MCF 10A (cell line): Measurements from ENCODE around the gene GPR61. TPM values are rescaled to one million over a fixed set of nuclear protein-coding genes. Genes with fewer than 3 reads are reported as not detected.

ENCODE experiments used
- BruUV-seq: library from RNA; stranded (reverse); fragments of 400-500 nt; replicated peaks from 2 replicates; lab custom pipeline; 2021; lab: Mats Ljungman, UMichigan
- CTCF ChIA-PET: fragments of 300-600 bp; sonication (Branson Sonifier 250); formaldehyde crosslinking; extraction: SDS; loops from one replicate; lab custom pipeline; 2021; ENCODE audit warnings: antibody characterized with exemption, inconsistent platforms; lab: Yijun Ruan, JAX
- POLR2A ChIA-PET: fragments of 300-600, 350-650 bp; sonication (Branson Sonifier 250); formaldehyde crosslinking; extraction: SDS; loops from one replicate; lab custom pipeline; 2020; ENCODE audit warnings: antibody characterized with exemption, inconsistent platforms; lab: Yijun Ruan, JAX
- DNase-seq: peaks from one replicate; pipeline ENCODE4 v3.0.0-alpha.2; 2018; ENCODE audit not compliant: unreplicated experiment
- H3K27ac Mint-ChIP-seq: one replicate; pipeline ENCODE4 v1.8.0; 2022; ENCODE audit warnings: mild to moderate bottlenecking, low read depth, mixed read lengths; ENCODE audit not compliant: unreplicated experiment
- H3K27me3 Mint-ChIP-seq: one replicate; pipeline ENCODE4 v1.8.0; 2022; ENCODE audit warnings: mixed read lengths; ENCODE audit not compliant: insufficient read depth, unreplicated experiment
- H3K36me3 Mint-ChIP-seq: one replicate; pipeline ENCODE4 v1.8.0; 2022; ENCODE audit warnings: mild to moderate bottlenecking, moderate library complexity, mixed read lengths; ENCODE audit not compliant: insufficient read depth, unreplicated experiment
- H3K4me1 Mint-ChIP-seq: one replicate; pipeline ENCODE4 v1.8.0; 2022; ENCODE audit warnings: mixed read lengths; ENCODE audit not compliant: insufficient read depth, unreplicated experiment
- H3K4me3 Mint-ChIP-seq: one replicate; pipeline ENCODE4 v1.8.0; 2022; ENCODE audit warnings: mild to moderate bottlenecking, moderate library complexity, mixed read lengths; ENCODE audit not compliant: unreplicated experiment
- H3K9me3 Mint-ChIP-seq: one replicate; pipeline ENCODE4 v1.8.0; 2022; ENCODE audit warnings: mixed read lengths; ENCODE audit not compliant: unreplicated experiment
- intact Hi-C: fragments of 100-400 bp; cut with micrococcal nuclease; formaldehyde crosslinking; loops from 2 replicates; pipeline ENCODE4 v1.14.1; 2022
- total RNA-seq: library from RNA; stranded (reverse); gene quantifications from 2 replicates; pipeline ENCODE4 v1.2.3, GENCODE V29; 2022
- TF ChIP-seq, protein P1 (sequence below): fragments of 200-600 bp; IDR thresholded peaks from one replicate; pipeline ENCODE4 v1.8.0; 2022; ENCODE audit warnings: antibody characterized with exemption, mild to moderate bottlenecking; ENCODE audit not compliant: unreplicated experiment

Gene GPR61
- total RNA-seq, 1 experiment from 2014 or later: not detected

DNA sequence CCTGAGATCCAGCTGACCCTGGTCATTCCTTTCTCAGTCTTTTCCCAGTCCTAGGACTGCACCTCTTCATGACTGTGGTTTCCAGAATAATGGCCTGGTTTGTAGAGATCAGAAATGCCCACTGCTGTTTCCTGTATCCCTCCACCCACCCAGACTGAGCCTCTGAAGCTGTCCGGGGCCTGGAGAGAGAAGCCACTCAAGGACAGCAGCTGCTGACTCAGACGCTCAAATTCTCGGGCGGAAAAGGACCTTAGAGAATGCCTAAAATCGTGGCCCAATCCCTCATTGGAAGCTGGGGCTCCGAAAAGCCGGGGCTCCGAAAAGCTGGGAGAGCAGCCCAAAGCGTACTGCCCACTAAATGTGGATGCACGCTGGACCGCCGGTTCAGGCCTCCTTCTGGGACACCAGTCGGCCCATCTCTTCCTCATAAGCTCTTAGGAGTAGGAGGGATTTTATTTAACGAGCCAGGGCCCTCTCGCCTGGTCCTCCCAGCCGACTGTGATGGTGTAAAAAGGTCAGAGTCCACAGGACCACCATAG is 7.8 kb upstream of the GPR61 start:
- H3K36me3 Mint-ChIP-seq: no peaks in the 10 kb centered on the region
- no peak overlapping the region for H3K4me3 Mint-ChIP-seq
- no peaks in the 10 kb centered on the region for H3K27me3 Mint-ChIP-seq
- no TSS peak for BruUV-seq
- ChIA-PET CTCF (interaction anchor here (0.5 to 26.1 kb wide), 56 partner anchors 9 to 591 kb away, joined by 3 to 1071 read pairs (median 4); partner anchors contain the start of genes AMIGO1, ATXN7L2, CLCC1 and CYB561D1), POLR2A (interaction anchor here (1.1 to 5.7 kb wide), 6 partner anchors 15 to 453 kb away, joined by 3 to 38 read pairs (median 8); partner anchors contain the start of genes AHCYL1, CYB561D1, GNAI3 and PSMA5)
- DNase-seq: no peak
- no peaks in the 10 kb centered on the region for H3K4me1 Mint-ChIP-seq
- H3K27ac Mint-ChIP-seq: no peak overlapping the region
- TF ChIP-seq, protein P1, sequence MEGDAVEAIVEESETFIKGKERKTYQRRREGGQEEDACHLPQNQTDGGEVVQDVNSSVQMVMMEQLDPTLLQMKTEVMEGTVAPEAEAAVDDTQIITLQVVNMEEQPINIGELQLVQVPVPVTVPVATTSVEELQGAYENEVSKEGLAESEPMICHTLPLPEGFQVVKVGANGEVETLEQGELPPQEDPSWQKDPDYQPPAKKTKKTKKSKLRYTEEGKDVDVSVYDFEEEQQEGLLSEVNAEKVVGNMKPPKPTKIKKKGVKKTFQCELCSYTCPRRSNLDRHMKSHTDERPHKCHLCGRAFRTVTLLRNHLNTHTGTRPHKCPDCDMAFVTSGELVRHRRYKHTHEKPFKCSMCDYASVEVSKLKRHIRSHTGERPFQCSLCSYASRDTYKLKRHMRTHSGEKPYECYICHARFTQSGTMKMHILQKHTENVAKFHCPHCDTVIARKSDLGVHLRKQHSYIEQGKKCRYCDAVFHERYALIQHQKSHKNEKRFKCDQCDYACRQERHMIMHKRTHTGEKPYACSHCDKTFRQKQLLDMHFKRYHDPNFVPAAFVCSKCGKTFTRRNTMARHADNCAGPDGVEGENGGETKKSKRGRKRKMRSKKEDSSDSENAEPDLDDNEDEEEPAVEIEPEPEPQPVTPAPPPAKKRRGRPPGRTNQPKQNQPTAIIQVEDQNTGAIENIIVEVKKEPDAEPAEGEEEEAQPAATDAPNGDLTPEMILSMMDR: no peak
- intact Hi-C loops: loop anchor here (1.0 to 10.0 kb wide), 6 partner anchors 38 to 337 kb away; partner anchors contain the start of genes CYB561D1 and PSMA5
- H3K9me3 Mint-ChIP-seq: no peaks in the 10 kb centered on the region

DNA sequence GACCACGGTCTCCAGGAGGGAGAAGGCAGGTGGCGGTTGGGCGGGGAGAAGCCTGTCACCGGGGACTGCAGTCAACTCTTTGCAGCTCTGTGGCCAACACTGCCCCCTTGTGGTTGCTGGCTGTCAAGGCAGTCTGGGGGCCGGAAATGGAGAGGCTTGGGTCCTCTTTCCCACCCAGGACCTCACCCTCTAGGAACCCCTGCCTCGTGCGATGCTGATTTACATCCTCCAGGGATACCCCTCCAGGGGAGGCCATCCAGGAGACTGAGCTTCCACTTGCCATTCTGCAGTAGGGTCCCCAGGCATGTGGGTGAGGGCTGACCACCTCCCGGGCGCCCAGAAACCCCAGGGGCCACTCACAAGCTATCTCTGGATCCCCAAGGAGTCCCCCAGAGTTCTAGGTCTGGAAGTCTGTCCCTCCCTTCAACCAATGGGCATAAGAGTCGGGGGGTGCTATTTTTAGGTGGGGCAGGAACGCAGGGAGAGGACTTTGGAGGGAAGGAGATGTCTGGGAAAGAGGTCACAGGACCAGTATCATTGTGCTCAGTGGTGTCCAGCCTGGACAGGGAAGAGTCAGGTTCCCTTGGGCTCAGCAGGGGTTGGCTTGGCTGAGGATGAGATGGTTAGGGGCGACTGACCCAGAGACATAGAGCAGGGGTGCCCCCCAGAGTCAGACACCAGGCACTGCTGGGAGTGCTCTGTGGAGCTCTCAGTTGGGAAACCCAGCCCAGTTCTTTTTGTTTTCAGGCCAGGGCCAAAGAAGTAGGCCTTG is 7.1 kb upstream of the GPR61 start:
- no peak overlapping the region for H3K27ac Mint-ChIP-seq
- no peak overlapping the region for H3K4me3 Mint-ChIP-seq
- TF ChIP-seq, protein P1: peak; percentile 81
- CTCF ChIA-PET: interaction anchor here (0.5 to 26.1 kb wide), 64 partner anchors 9 to 592 kb away, joined by 3 to 1071 read pairs (median 4); partner anchors contain the start of genes AMIGO1, ATXN7L2, CLCC1 and CYB561D1
- no peaks in the 10 kb centered on the region for H3K9me3 Mint-ChIP-seq
- no peaks in the 10 kb centered on the region for H3K27me3 Mint-ChIP-seq
- H3K36me3 Mint-ChIP-seq: no peaks in the 10 kb centered on the region
- peak; percentile 78 for DNase-seq
- BruUV-seq: no TSS peak
- intact Hi-C loops: loop anchor here (1.0 to 10.0 kb wide), 6 partner anchors 38 to 338 kb away; partner anchors contain the start of genes CYB561D1 and PSMA5
- POLR2A ChIA-PET: interaction anchor here (0.6 to 5.7 kb wide), 7 partner anchors 14 to 452 kb away, joined by 3 to 38 read pairs (median 5); partner anchors contain the start of genes AHCYL1, CYB561D1, GNAI3 and PSMA5
- H3K4me1 Mint-ChIP-seq: no peaks in the 10 kb centered on the region

DNA sequence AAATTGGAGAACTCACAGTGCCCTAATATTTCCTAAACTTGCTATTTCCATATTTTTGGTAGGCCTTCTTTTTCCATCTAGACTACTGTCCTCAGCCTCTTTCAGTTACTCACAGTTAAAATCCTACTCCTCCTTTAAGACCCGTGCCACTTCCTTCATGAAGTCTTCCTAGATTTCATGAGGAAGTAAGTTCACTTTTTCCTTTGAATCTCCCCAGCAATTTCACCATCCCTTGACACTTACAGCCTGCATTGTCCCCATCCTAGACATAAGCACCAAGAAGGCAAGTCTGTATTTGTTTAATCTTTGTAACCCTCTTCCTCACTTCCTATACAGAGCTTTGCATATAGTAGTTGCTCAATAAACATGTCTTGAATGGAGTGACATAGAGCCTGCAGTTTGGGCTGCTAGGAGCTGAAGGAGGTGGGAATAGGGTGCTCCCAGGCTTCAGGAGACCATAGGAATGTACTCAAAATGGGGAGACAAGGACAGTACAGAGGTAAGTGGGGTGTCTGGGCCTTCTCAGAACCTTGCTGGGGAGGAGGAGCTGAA is 5.3 kb upstream of the GPR61 start:
- intact Hi-C loops: loop anchor here (5.0 to 10.0 kb wide), 2 partner anchors 257 to 340 kb away; no protein-coding TSS in a partner anchor
- no peaks in the 10 kb centered on the region for H3K9me3 Mint-ChIP-seq
- DNase-seq: no peak
- no peak overlapping the region for H3K4me3 Mint-ChIP-seq
- no TSS peak for BruUV-seq
- no peaks in the 10 kb centered on the region for H3K27me3 Mint-ChIP-seq
- TF ChIP-seq, protein P1: no peak
- no peaks in the 10 kb centered on the region for H3K4me1 Mint-ChIP-seq
- no peak overlapping the region for H3K27ac Mint-ChIP-seq
- CTCF ChIA-PET: interaction anchor here (0.6 to 26.1 kb wide), 10 partner anchors 7 to 478 kb away, joined by 3 to 1071 read pairs (median 4); partner anchors contain the start of genes AMIGO1, ATXN7L2 and CYB561D1
- POLR2A ChIA-PET: no interaction called here
- no peaks in the 10 kb centered on the region for H3K36me3 Mint-ChIP-seq
